ENCODE results near the gene CUX1.
A peak's percentile ranks its signal among the peaks of the same experiment; 100 is the strongest.
"Not testable (repeated sequence)": the region's sequence is repeated elsewhere in the genome, so short reads cannot be mapped to it uniquely, and the experiment has no call there.

CUX1 gene

DNA sequence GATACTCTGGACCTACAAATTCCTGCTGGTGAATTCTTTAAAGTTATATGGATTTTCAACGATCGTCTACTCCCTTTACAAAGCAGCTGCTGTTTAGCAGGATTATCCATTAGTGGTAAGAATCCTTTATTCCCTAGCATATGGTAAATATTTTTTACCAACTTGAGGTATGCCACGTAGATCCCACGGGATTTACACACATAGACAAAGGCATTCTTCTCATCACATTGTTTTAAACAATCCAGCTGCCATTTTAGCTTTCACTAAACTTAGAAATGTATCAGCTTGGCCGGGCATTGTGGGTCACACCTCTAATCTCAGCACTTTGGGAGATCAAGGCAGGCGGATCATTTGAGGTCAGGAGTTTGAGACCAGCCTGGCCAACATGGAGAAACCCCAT lies 321.2 kb downstream of the CUX1 start:
- Mint-ChIP-seq H3K36me3 (ENCODE audit: insufficient read depth) (peaks cover 4% of the 10 kb centered on the region), H3K4me3 (no peak overlapping the region), H3K4me1 (ENCODE audit: low read depth in 2 of 2) (peaks cover 0 to 6% of the 10 kb centered on the region in 2 donors), H3K9me3 (no peaks in the 10 kb centered on the region), H3K27ac (no peak overlapping the region), H3K27me3 (no peaks in the 10 kb centered on the region)
- DNase-seq (no peak), ATAC-seq (replicated peaks) (no peak)

DNA sequence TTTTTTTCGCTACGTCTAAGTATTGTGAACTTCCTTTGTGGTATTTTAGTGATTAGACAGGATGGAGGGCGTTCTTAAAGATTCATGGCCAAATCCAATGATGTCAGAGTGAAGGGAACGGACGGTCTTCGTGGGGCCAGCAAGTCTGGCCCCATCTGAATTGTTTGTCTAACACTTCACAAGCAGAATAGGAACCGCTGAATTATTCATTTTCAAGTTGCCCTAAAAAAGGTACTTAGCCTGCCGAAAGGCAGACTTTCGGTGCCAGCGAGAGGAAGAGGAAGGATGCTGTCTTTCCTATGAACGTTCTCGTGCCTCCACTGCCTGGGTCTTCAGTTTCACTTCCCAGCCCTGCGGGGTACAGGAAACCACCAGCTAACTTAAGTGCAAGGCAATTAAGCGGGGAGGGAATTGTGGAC lies 323.5 kb downstream of the CUX1 start:
- Mint-ChIP-seq H3K4me1 (ENCODE audit: low read depth in 2 of 2) (peaks cover 0 to 6% of the 10 kb centered on the region in 2 donors), H3K4me3 (no peak overlapping the region), H3K9me3 (no peaks in the 10 kb centered on the region), H3K27ac (no peak overlapping the region), H3K27me3 (no peaks in the 10 kb centered on the region), H3K36me3 (ENCODE audit: insufficient read depth) (peaks cover 4% of the 10 kb centered on the region)
- DNase-seq (no peak), ATAC-seq (replicated peaks) (peak; percentile 29)

- ATAC-seq (replicated peaks): not testable (repeated sequence)
- H3K27ac Mint-ChIP-seq: peak overlapping the region in 1 of 2 donors; percentile 29
These were observed 325.0 kb downstream of the CUX1 start for GRCh38 chr7:102142433-102142832.

GRCh38 chr7:102146122-102146521 lies 328.7 kb downstream of the CUX1 start:
- no peak for ATAC-seq (replicated peaks)
- no peaks in the 10 kb centered on the region for H3K27me3 Mint-ChIP-seq
- no peaks in the 10 kb centered on the region for H3K9me3 Mint-ChIP-seq

More at GRCh38 chr7:102142433-102142832, 325.0 kb downstream of the CUX1 start:
- not testable (repeated sequence) for DNase-seq; H3K36me3 Mint-ChIP-seq (ENCODE audit: insufficient read depth); H3K4me1 Mint-ChIP-seq (ENCODE audit: low read depth in 2 of 2); H3K9me3 Mint-ChIP-seq; H3K27me3 Mint-ChIP-seq; H3K4me3 Mint-ChIP-seq

GRCh38 chr7:102147008-102147407 lies 329.6 kb downstream of the CUX1 start:
- no peaks in the 10 kb centered on the region for H3K27me3 Mint-ChIP-seq
- H3K27ac Mint-ChIP-seq: no peak overlapping the region
- no peaks in the 10 kb centered on the region for H3K4me1 Mint-ChIP-seq (ENCODE audit: low read depth in 2 of 2)
- H3K36me3 Mint-ChIP-seq (ENCODE audit: insufficient read depth): no peaks in the 10 kb centered on the region
- H3K4me3 Mint-ChIP-seq: no peak overlapping the region
- ATAC-seq (replicated peaks) (no peak), DNase-seq (no peak)
- H3K9me3 Mint-ChIP-seq: no peaks in the 10 kb centered on the region

More at GRCh38 chr7:102146122-102146521, 328.7 kb downstream of the CUX1 start:
- Mint-ChIP-seq H3K4me3 (no peak overlapping the region), H3K4me1 (ENCODE audit: low read depth in 2 of 2) (peaks cover 0 to 2% of the 10 kb centered on the region in 2 donors), H3K27ac (no peak overlapping the region), H3K36me3 (ENCODE audit: insufficient read depth) (peaks cover 4% of the 10 kb centered on the region)
- DNase-seq: no peak

DNA sequence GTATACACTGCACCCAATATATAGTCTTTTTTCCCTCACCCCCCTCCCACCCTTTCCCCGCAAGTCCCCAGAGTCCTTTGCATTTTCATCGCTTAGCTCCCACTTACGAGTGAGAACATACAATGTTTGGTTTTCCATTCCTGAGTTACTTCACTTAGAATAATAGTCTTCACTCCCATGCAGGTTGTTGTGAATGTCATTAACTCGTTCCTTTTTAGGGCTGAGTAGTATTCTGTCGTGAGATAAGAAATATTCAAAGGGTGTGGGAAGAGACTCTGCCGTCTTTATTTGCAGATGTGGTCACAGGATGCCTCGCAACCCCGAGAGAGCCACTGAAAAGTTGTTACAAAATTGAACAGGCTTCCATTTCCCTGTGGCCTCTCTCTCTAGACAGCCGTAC lies 331.4 kb downstream of the CUX1 start:
- Mint-ChIP-seq H3K36me3 (ENCODE audit: insufficient read depth) (peaks cover 2% of the 10 kb centered on the region), H3K4me3 (no peak overlapping the region), H3K27ac (no peak overlapping the region), H3K27me3 (no peaks in the 10 kb centered on the region), H3K4me1 (ENCODE audit: low read depth in 2 of 2) (no peaks in the 10 kb centered on the region), H3K9me3 (no peaks in the 10 kb centered on the region)
- ATAC-seq (replicated peaks) (no peak), DNase-seq (no peak)

DNA sequence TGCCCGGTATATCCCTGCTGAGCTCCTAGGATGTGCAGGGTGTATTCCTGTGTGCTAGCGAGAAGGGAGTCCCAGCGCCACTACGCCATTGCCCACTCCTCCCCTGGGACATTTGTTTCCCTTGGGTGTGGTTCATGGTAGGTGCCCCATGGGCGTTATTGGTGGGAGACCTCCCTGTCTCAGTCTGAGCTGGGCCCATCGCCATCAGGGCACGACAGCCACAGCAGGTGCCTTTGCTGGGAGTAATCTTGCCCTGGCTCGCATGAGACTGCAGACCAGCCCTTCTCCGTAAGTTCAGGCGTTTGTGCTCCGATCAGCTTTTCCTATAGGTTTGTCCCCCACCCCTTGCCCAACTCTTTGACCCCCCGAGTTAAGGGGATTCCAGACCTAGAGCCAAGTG lies 332.0 kb downstream of the CUX1 start:
- H3K4me1 Mint-ChIP-seq (ENCODE audit: low read depth in 2 of 2): no peaks in the 10 kb centered on the region
- ATAC-seq (replicated peaks) (no peak), DNase-seq (no peak)
- no peak overlapping the region for H3K4me3 Mint-ChIP-seq
- H3K36me3 Mint-ChIP-seq (ENCODE audit: insufficient read depth): peaks cover 2% of the 10 kb centered on the region
- H3K27me3 Mint-ChIP-seq: no peaks in the 10 kb centered on the region
- no peak overlapping the region for H3K27ac Mint-ChIP-seq
- no peaks in the 10 kb centered on the region for H3K9me3 Mint-ChIP-seq

GRCh38 chr7:102150266-102150665 lies 332.8 kb downstream of the CUX1 start:
- no peaks in the 10 kb centered on the region for H3K4me1 Mint-ChIP-seq (ENCODE audit: low read depth in 2 of 2)
- DNase-seq (no peak), ATAC-seq (replicated peaks) (no peak)
- no peaks in the 10 kb centered on the region for H3K27me3 Mint-ChIP-seq
- no peak overlapping the region for H3K27ac Mint-ChIP-seq
- peaks cover 2% of the 10 kb centered on the region for H3K36me3 Mint-ChIP-seq (ENCODE audit: insufficient read depth)
- no peaks in the 10 kb centered on the region for H3K9me3 Mint-ChIP-seq
- no peak overlapping the region for H3K4me3 Mint-ChIP-seq

DNA sequence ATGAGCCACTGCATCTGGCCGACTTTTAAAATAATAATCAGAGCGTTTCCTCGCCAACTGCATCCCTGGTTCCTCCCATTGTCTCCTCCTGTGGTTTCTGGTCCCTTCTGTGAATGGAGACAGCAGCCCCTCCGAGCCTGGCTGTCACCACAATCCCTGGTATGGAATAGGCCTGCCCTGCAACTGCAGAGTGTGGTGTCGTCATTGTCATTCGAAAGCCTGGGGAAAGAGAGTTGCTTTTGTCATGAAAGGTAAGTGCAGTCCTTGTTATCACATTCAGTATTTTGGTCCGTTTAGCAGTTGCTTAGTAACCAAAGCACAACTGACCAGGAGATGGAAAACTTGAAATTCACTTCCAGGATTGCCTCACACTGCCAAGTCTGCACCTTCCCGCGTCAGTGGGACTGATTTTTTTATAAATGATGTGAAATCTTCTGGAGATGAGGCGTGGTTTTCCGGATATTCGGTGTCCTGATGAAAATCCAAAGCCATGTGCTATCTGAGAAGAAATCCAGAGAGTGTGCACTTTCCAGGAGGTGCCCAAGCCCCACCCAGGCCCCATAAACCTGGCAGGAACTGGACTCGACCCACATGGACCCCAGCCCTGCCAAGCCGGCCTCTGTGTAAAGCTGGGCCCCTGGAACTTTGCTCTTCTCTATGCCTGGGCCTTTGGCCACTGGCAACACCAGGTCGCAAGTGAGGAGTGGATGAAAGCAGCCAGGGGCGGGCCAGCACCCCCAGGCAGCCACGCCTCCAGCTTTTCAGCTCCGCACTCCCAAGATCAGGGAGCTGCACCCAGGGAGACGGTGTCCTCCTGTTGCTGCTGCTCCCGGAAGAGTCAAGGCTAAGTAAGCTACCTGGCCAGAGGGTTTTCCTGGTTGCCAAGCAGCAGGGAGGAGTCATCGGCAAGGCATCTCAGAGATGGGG lies 335.5 kb downstream of the CUX1 start:
- ATAC-seq (replicated peaks) (no peak), DNase-seq (no peak)
- Mint-ChIP-seq H3K4me3 (no peak overlapping the region), H3K9me3 (no peaks in the 10 kb centered on the region), H3K4me1 (ENCODE audit: low read depth in 2 of 2) (no peaks in the 10 kb centered on the region), H3K27ac (no peak overlapping the region), H3K27me3 (no peaks in the 10 kb centered on the region), H3K36me3 (ENCODE audit: insufficient read depth) (peaks cover 5% of the 10 kb centered on the region)

GRCh38 chr7:102153599-102153946 lies 336.1 kb downstream of the CUX1 start:
- ATAC-seq (replicated peaks) (no peak), DNase-seq (no peak)
- H3K27ac Mint-ChIP-seq: no peak overlapping the region
- H3K36me3 Mint-ChIP-seq (ENCODE audit: insufficient read depth): peaks cover 7% of the 10 kb centered on the region
- no peaks in the 10 kb centered on the region for H3K4me1 Mint-ChIP-seq (ENCODE audit: low read depth in 2 of 2)
- no peaks in the 10 kb centered on the region for H3K9me3 Mint-ChIP-seq
- H3K27me3 Mint-ChIP-seq: no peaks in the 10 kb centered on the region
- H3K4me3 Mint-ChIP-seq: no peak overlapping the region

- no peaks in the 10 kb centered on the region for H3K4me1 Mint-ChIP-seq (ENCODE audit: low read depth in 2 of 2)
- H3K27me3 Mint-ChIP-seq: no peaks in the 10 kb centered on the region
- ATAC-seq (replicated peaks): no peak
- H3K9me3 Mint-ChIP-seq: no peaks in the 10 kb centered on the region
- peaks cover 7% of the 10 kb centered on the region for H3K36me3 Mint-ChIP-seq (ENCODE audit: insufficient read depth)
- no peak overlapping the region for H3K27ac Mint-ChIP-seq
- H3K4me3 Mint-ChIP-seq: no peak overlapping the region
- no peak for DNase-seq
These were observed 337.0 kb downstream of the CUX1 start for GRCh38 chr7:102154425-102154824.

DNA sequence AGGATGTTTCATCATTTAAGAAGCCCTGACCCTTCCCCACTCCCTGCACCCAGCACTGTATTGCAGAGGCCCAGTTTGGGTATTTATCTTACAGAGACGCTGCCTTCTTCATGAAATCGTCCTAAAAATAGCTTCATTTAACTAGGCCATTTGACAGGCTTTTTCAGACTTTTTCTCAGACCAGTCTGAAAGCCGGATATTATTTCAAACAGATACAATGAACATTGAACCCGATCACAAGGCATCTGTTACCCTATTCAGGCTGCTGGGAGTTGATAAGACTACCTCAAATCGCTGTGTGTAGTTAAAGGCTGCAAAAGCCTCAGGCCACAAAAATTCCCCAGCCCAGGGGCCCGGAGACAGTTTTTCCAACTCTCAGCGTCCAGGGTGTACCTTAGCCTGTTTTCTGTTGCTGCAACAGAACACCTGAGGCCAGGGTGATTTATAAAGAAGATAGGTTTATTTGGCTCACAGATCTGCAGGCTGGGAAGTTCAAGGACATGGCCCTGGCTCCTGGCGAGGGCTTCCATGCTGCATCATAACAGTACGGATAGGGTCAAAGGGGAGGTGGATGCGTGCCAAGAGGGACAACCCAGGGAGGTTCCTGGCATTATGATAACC lies 338.5 kb downstream of the CUX1 start:
- Mint-ChIP-seq H3K27ac (peak overlapping the region in 1 of 2 donors; percentile 38), H3K4me1 (ENCODE audit: low read depth in 2 of 2) (no peaks in the 10 kb centered on the region), H3K9me3 (no peaks in the 10 kb centered on the region), H3K4me3 (no peak overlapping the region), H3K36me3 (ENCODE audit: insufficient read depth) (peaks cover 7% of the 10 kb centered on the region), H3K27me3 (no peaks in the 10 kb centered on the region)
- ATAC-seq (replicated peaks): no peak
- DNase-seq: no peak

DNA sequence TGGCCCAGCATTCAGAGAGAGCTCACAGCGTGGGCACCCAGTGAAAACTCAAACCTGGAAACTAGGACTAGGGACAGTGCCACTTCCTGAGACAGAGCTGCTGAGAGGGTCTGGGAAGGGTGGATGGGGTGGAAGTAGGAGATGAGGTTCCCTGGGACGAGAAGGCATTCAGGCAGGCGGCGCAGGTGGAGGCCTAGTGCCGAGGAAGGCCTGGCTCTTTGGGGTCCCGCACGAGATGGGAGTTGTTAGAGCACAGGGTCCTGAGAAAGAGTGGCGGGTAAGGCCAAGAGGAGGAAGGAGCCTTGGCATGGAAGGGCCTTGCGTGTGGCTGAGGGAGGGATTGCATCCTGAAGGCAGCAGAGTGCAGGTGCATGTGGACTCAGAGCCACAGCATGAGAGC lies 339.4 kb downstream of the CUX1 start:
- DNase-seq (no peak), ATAC-seq (replicated peaks) (no peak)
- Mint-ChIP-seq H3K27me3 (no peaks in the 10 kb centered on the region), H3K4me3 (no peak overlapping the region), H3K27ac (no peak overlapping the region), H3K9me3 (no peaks in the 10 kb centered on the region), H3K36me3 (ENCODE audit: insufficient read depth) (peaks cover 7% of the 10 kb centered on the region), H3K4me1 (ENCODE audit: low read depth in 2 of 2) (no peaks in the 10 kb centered on the region)

- peaks cover 10% of the 10 kb centered on the region for H3K36me3 Mint-ChIP-seq (ENCODE audit: insufficient read depth)
- H3K27me3 Mint-ChIP-seq: no peaks in the 10 kb centered on the region
These were observed 347.7 kb downstream of the CUX1 start for GRCh38 chr7:102165136-102165535.

More at GRCh38 chr7:102165136-102165535, 347.7 kb downstream of the CUX1 start:
- H3K27ac Mint-ChIP-seq: peak overlapping the region; percentile 15 to 16
- no peak overlapping the region for H3K4me3 Mint-ChIP-seq
- no peaks in the 10 kb centered on the region for H3K9me3 Mint-ChIP-seq
- no peak for ATAC-seq (replicated peaks)
- H3K4me1 Mint-ChIP-seq (ENCODE audit: low read depth in 2 of 2): peaks cover 0 to 3% of the 10 kb centered on the region in 2 donors
- DNase-seq: no peak

Measured in effector memory CD8-positive, alpha-beta T cell (primary cell).